GM18858 (cell line): ENCODE measurements around the gene KRTAP10-10.
"Not testable (repeated sequence)": the region's sequence is repeated elsewhere in the genome, so short reads cannot be mapped to it uniquely, and the experiment has no call there.

Experiments used
- ATAC-seq: cut with Tn5 transposase; IDR thresholded peaks from one replicate; pipeline ENCODE4 v1.9.1; 2021; ENCODE audit not compliant: unreplicated experiment

Gene KRTAP10-10

DNA sequence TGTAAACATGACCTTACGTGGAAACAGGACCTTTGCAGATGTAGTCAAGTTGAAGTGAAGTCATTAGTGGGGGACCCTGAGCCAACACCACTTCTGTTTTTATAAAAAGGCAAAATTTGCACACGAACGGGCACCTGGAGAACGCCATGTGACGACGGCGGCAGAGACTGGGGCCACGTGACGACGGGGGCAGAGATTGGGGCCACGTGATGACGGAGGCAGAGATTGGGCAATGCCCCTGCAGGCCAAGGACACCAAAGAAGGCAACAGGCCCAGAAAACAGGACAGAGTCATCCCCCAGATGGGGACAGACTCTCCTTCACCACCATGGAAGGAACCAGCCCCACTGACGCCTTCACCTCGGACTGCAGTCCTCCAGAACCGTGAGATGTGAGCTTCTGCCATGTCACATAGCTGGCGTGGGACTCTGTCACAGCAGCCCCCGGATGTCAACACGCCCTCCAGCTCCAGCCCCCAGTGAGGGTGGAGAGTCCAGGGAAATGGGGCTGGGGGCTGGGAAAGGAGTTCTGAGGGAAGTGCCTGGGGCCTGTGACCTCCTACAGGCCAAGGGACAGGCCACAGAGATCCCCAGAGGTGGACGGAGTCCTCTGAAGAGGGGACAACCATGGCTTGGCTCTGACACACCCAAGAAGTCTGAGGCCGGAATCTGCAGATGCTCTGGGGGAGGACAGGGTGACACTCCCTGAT, 13.3 kb downstream of the KRTAP10-10 start:
- ATAC-seq = no peak

DNA sequence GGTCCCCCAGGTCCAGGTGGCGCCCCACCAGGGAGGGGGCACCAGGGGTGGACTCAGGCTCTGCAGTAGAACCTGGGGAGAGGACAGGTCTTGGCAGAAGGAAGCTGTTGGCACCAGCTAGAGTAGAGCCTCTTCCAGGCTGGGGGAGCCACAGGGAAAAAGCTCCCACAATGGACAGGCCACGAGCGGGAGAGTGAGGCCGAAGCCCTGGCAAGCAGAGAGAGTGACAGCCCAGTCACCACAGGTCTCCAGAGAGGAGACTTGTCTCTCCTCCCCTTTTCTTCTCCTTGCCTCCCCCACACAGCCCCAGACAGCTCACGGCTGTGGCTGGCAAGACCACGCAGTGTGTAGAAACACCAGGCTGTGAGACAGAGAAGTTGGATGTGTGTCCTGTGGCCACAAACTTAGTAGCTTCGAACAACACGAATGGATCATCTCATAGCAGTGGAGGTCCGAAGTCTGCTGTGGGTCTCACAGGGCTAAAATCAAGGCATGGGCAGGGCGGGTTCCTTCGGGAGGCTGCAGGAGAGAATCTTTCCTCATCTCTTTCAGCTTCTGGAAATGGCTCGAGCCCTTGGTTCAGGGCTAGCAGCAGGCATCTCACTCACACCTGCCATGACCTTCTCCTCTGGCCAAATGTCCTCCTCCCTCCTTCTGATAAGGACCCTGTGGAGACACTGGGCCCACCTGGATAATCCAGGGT, 14.0 kb downstream of the KRTAP10-10 start:
- ATAC-seq = no peak

DNA sequence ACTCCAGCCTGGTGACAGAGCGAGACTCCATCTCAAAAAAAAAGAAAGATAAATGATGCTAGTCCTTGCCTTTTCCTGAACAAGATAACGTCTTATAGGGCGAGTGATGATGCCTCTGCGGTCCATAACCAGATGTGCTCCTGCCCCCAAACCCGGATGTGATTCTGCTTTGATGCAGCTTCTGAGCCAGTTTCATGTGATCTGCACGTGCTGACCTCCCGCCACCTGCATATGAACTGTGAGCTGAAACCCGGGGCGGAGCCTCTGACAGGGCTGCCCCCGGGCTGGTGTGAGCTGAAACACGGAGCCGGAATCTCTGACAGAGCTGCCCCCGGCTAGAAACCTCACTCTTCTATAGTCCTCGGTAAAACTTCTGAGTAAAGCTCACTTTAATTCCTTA, 16.0 kb downstream of the KRTAP10-10 start:
- ATAC-seq = no peak

DNA sequence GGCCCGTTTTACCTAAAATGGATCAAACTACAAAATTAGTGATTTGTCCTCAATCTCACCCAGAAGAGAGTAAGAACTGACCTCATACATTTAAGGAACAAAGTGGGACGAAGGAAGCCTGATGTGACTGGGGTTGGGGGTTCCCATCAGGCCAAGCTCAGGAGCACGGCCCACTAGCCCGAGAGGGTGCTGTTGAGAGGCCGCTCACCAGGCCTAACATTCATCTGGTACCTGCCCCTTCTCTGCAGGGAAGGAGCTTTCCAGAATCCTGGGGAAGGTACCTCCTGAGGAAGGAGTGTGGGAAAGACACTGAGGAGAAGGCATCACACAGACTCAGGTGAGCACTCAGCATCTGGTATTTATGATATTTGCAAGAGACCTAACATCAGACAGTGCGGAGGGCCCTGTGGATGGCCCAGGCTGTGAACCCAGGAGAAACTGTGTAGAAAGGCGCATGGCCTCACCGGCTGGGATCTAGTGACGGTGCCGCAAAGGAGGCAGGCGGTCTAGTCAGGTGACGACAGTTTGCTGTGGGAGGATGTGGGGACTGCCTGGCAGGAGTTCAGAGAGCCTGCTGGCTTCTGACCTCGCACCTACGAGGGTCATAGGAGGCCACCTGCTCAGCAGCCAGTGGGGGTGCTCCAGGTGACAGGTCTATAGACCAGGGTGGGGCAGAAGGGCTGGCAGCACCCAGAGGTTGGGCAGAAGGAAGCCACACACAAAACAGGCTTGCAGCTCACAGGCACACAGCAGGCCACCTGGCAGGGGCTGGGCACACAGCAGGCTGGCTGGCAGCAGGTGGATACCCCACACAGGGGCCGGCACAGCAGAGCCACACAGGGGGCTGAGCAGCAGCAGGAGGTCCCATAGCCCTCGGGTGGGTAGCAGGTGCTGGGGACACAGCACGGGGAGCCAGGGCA, 16.8 kb downstream of the KRTAP10-10 start:
- no peak for ATAC-seq

DNA sequence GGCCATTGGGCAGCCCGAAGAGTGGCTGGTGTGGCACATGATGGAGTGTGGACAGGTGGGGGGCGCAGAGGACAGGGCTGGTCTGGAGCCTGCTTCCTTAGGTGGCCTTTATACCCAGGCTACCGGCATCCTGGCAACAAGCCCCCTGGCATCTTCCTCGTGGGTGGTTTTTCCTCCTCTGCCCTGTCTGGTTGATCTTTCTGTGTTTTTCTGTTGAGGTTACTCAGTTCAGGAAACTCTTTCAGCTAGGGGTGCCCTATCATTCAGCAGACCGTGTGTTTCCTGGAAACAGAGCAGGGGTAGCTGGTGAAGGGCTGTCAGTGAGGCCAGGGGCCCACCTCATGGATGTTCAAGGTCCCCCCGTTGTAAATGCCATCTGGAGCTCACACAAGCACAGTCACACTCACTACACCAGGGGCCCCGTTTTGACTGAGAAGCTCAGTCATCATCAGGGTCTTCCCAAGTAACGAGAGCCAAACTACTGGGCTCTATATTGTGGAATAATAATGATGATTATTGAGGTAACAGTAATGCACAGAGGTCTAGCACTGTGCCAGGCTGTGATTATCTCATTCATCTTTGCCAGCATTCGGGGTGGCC, 17.5 kb downstream of the KRTAP10-10 start, which contains the start of gene KRTAP12-4:
Gene KRTAP12-4 (minus strand): TSS at position 84 of the 600 bp plus-strand sequence. CDS start 45 bp downstream, at position 39.
- ATAC-seq = no peak

DNA sequence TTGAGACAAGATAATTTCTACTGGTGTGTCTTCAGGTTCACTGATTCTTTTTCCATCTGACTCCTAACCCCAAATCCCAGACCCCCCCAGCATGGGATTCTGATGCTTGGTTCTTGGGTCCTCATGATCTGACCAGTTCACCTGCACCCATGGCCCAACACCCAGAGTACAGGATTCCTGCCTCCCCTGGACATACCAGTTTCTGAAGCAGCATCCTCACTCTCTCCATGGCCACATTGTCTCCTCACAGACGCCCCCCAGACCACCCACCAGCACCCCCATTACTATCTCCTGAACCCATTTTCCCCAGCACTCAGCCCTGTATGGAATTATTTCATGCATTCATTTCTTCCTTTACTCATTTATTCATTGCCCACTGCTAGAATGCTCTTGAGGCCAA, 19.7 kb downstream of the KRTAP10-10 start:
- no peak for ATAC-seq

DNA sequence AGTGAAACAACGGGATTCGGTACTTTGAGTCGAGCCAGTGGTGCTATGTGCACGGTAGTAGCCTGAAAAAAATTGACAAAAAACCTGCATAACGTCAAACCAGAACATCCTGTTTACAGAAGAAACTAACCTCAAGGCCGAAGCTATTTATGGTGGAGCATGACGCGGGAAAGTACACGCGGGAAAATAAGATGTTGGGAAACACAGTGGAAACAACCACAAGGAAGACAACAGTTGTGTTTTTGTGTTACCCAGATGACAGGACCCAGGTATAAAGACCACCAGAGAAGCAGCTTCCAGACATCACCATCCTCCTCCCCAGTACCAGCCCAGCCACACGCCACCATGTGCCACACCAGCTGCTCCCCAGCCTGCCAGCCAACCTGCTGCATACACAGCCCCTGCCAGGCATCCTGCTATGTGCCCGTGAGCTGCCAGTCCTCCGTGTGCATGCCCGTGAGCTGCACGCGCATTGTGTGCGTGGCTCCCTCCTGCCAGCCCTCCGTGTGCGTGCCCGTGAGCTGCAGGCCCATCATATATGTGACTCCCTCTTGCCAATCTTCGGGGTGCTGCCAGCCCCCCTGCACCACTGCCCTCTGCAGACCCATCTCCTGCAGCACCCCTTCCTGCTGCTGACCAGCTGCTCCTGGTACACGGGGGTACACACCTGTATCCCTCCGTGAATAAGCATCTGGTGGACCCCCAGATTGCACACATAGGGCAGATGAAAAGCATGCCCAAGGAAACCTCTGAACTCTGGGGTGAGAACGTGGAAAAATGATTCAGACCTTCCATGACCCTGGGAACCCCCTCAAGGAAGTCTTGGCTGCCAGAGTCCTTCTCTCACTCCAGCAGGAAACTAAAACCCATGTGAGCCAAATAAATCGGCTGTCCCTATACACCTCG, 20.7 kb downstream of the KRTAP10-10 start, which contains the start of gene KRTAP12-3:
Gene KRTAP12-3 (plus strand): TSS at position 298 of the 906 bp plus-strand sequence. CDS start 48 bp downstream, at position 346.
- no peak for ATAC-seq

DNA sequence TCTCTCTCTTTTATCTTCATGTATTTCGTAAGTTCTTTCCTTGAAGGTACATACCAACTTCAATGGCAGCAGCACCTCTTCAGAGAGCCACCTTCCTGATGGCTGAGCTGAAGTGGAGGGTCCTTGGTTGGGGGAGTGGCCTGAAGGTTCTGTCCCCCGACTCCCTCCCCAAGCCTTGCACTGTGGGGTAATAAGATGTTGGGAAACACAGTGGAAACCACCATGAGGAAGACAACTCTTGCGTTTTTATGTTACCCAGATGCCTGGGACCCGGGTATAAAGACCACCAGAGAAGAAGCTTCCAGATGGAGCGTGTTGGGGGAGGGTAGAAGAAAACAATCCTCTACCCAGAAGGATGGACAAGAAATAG, 21.4 kb downstream of the KRTAP10-10 start:
- no peak for ATAC-seq

DNA sequence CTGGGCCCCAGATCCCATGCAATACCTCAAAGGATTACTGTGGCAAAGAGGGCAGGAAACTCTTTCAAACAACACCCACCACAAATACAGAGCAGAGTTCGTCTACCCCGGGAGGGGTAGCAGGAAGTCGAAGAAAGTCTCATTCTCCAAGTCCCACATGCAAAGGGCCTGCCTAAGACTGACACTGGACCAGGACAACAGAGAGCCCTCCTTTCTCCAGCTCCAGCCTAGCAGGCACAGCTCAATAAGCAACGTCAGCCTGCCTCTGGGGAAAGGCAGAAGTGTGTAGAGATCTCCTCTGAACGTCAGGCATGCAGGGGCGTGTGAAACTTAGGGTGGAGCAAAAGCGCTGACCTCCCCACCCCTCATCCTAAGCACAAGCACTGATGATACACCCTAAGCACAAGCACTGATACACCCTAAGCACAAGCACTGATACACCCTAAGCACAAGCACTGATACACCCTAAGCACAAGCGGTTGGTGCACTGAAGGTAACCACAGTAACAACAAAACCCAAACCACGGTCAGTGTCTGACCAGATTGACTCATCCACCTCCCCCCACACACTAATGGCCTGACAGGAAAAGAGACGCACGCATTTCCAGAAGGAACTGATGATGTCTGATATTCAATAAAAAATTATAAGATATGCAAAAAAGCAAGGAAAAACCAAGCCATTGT, 21.9 kb downstream of the KRTAP10-10 start:
- no peak for ATAC-seq

DNA sequence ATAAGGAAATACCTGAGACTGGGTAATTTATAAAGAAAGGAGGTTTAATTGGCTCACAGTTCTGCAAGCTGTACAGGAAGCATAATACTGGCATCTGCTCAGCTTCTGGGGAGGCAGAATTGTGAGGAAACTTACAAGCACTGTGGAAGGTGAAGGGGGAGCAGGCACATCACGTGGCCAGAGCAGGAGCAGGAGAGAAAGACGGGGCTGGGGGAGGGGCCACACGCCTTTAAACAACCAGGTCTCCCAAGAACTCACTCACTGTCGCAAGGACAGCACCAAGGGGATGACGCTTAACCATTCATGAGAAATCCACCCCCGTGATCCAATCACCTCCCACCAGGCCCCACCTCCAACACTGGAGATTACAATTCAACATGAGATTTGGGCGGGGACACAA, 24.4 kb downstream of the KRTAP10-10 start:
- ATAC-seq = not testable (repeated sequence)

DNA sequence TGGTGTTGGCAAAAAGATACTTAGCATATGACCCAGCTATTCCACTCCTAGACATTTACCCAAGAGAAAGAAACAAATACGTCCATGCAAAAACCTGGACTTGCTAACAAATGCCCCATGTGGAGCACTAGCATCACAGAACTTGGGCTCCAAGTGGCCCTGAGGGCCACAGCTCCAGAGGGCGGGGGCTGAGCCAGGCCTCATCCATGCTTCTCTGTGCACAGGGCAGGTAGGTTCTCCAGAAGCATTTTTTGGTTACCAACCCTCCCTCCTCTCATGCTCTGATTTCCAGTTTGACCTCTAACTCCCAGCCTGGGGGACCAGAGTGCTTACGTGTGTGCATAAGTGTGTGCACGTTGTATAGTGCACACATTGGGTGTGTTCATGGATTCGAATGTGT, 27.5 kb downstream of the KRTAP10-10 start:
- ATAC-seq = no peak

DNA sequence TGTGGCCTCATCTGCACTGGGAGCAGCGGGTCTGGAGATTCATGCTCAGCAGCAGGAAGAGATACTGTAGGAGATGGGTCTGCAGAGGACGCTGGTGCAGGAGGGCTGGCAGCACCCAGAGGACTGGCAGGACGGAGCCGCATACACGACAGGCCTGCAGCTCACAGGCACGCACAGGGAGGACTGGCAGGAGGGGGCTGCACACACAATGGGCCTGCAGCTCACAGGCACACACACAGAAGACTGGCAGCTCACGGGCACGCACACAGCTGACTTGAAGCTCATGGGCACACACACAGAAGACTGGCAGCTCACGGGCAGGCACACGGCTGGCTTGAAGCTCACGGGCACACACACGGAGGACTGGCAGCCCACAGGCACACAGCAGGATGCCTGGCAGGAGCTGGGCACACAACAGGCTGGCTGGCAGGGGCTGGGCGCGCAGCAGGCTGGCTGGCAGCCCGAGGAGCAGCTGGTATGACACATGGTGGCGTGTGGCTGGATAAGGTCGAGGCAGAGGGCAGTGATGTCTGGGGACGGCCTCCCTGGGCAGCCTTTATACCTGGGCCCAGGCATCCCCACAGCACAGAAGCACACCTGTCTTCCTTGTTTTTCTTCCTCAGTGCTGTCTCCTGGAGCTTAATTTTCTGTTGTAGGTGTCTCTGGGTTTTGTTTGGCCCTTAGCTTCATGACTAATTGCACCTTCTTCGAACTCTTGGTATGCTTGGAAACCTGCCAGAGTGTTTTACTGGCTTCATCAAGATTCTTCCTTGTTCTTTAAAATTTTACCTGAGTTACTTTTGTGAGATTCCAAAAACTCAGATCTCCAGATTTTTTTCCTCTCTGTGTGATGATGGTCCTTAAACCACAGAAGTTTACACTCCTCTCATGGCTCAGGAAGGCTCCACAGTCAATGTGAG, 29.5 kb downstream of the KRTAP10-10 start, which contains the start of gene KRTAP12-2:
Gene KRTAP12-2 (minus strand): TSS at position 527 of the 920 bp plus-strand sequence. CDS start 41 bp downstream, at position 486.
- no peak for ATAC-seq

DNA sequence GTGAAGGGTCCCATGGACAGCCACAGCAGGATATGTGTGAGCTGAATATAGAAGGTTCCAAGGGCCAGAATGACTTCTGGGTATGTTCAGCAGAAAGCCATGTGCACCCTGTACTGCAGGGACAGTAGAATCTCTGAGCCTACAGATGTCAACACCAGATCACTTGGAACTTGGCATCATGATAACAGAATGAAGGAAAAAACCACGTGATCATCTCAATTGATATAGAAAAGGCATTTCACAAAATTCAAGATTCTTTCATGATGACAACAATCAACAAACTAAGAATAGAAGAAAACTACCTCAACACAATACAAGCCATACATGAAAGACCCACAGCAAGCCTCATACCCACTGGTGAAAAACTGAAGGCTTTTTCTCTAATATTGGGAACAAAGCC, 30.5 kb downstream of the KRTAP10-10 start:
- ATAC-seq = no peak

DNA sequence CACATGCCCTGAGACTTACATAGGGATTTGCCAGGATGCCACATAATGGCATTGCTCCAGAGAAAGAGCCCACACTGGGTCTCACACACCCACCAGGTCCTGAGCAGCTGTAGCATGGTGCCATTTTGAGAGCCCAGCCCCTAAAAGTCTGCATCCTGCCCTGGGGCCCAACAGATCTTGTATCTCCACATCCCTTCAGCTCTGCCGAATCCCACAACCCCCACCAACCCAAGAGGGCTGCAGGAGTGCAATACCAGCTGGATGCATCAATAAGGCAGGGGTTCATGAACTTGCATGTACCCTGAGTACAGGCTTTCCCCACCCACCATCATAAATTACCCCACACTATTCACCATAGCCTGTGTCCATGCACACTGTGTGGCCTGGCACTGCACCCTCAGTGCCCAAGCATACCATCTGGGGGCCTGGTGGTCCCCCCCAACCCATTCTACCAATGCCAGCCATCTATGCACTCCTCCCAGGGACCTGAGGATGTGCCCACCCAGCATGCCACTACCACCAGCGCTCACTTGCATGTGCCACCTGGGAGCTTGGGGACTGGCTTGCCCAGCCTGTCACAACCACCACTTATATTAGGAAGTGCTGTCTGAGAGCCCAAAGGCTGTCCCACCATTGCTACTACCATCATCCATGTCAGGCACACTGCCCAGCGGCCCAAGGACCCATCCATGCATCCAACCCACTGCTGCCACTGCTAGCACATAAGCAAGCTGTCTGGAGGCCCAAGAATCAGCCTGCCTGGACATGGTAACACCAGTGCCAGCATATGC, 33.7 kb downstream of the KRTAP10-10 start:
- no peak for ATAC-seq

DNA sequence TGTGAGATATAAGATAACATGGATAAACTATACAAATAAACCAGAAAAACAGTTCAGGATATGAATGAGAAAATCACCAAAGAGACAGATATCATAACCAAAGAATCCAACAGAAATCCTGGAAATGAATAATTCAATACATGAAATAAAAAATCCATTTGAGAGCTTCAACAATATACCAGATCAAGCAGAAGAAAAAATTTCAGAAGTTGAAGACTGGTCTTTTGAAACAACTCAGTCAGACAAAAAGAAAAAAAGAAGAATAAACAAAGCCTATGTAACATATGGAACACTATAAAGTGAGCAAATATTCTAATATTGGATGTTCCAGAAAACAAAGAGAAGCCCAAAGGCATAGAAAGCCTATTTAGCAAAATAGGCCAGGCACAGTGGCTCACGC, 34.8 kb downstream of the KRTAP10-10 start:
- no peak for ATAC-seq

DNA sequence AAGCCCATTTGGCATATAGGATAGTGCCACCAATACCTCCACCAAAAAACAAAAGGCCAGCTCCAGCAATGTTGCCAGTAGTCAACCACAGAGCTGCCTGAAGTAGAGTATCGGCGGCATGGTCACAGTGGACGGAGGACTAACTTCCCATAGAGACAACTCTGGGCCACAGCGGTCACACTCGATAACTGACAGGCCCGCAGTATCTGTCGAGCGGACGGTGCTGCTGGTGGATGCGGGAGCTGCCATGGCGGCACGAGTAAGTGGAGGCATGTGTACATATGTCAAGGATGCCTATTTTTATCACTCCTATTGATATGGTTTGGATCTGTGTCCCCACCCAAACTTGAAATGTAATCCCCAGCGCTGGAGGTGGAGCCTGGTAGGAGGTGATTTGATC, 40.7 kb downstream of the KRTAP10-10 start:
- ATAC-seq = no peak

DNA sequence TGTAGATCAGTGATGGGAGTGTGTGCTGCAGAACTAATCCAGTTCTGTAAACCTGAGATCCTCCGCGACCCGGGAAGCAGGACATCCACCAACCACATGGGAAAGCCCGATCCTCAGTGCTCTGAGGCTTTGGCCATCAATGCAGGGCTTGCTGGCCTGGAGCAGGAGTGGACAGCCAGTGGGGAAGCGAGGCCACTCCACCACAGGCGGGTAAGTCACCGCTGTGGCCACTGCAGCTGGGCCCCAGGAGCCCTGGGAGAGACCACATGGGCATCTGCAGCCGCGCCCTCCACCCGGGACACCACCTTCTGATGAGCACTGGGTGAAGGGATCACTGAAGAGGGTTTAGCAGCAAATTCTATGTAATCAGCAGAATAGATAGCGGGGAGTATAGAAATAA, 44.0 kb downstream of the KRTAP10-10 start:
- ATAC-seq = no peak
